NCI-H1694 treated with DMSO at 0.1 percent for 48 hours (cell line): ENCODE data around the gene ZNF738.
"Not testable (repeated sequence)": the region's sequence is repeated elsewhere in the genome, so short reads cannot be mapped to it uniquely, and the experiment has no call there.

Source experiments
- DNase-seq: peaks from one replicate; lab custom pipeline; 2025; lab: John Stamatoyannopoulos, UW

The ZNF738 gene

DNA sequence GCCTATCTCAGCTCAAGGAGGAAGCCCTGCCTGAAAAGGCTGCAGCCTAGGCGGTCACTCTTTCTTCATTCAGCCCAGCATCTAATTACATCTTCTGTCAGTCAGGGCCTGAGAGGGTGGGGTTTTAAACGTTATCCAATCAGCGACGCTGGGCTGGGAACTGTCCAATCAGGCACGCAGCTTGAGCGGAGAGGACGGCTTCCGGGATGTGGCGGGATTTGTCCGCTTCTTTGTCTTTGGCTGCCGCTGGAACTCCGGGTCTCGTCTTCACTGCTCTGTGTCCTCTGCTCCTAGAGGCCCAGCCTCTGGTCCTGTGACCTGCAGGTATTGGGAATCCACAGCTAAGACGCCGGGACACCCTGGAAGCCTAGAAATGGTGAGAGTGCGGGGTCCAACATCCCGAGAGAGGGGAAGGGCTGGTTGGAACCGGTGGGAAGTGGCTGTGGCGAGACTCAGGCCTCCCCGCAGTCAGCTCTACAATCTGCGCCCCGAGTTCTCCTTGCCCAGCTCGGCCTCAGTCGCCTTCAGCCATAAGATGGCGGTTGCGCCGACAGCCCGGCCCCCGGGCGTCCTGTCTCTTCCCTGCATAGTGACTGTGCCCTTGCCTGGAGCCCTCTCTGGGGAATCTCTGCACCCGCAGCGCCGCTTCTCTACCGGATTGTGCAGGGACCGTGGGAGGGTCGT, at the start of gene ZNF738:
Gene ZNF738 (plus strand): TSS at position 233 of the 684 bp plus-strand sequence. CDS start 141 bp downstream, at position 374.
- DNase-seq: peak; percentile 86

DNA sequence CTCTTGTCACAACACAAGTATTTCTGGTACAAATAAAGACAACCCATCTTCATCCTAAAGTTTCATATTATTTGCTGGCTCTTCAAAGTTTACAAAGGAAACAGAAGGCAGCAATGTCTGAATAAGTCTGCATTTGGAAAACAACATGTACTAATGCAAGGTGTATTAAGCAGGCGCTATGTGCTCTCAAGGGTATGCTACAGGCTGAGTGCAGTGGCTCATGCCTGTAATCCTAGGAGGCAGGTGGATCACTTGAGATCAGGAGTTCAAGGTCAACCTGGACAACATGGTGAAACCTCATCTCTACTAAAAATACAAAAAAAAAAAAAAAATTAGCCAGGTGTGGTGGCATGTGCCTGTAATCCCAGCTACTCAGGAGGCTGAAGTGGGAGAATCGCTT, 46.0 kb upstream of the ZNF738 start:
- DNase-seq: not testable (repeated sequence)

DNA sequence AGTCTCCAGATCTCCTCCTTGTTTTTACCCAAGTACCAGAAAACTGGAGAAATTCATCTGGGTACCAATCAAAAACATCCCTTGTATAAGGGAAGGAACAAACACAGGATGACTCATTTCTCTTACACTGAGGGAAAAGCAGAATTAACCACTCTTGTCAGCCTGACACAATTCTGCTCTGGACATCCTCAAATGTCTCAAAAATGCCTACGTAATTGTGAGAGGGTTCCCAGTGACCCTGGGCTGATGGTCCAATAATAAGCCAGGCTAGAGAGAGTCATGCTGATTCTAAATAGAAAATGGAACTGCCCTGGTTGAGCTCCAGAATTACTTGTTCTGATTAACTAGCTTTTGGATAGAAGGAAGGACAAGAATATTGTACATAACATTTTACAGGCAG, 44.1 kb upstream of the ZNF738 start:
- no peak for DNase-seq

DNA sequence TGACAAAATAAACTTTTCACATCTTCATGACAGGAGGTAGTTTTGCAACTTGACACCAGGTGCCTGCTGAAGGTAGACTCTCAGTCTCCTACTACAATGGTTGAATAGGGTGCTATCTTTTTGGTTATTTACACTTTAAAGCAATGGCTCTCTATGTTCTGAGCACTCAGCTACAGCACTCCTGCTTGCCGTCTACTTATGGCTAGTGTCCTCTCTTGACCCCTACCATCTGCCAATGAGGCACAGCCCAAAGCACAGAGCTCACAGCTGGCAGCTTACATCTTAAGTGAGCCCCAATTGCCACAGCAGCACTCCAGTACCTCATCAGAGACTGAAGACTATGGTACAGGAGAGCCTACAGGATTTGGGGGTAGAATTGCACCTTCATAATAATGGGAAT, 41.0 kb upstream of the ZNF738 start:
- DNase-seq: no peak

DNA sequence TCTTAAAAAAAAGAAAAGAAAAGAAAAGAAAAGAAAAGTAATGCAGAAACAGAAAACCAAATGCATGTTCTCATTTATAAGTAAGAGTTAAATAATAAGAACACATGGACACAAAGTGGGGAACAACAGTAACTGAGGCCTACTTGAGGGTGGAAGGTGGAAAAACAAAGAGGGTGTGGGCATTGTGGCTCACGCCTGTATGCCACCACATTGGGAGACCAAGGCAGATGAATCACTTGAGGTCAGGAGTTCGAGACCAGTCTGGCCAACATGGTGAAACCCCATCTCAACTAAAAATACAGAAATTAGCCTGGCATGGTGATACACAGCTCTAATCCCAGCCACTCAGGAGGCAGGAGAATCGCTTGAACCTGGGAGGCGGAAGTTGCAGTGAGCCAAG, 37.7 kb upstream of the ZNF738 start:
- no peak for DNase-seq

DNA sequence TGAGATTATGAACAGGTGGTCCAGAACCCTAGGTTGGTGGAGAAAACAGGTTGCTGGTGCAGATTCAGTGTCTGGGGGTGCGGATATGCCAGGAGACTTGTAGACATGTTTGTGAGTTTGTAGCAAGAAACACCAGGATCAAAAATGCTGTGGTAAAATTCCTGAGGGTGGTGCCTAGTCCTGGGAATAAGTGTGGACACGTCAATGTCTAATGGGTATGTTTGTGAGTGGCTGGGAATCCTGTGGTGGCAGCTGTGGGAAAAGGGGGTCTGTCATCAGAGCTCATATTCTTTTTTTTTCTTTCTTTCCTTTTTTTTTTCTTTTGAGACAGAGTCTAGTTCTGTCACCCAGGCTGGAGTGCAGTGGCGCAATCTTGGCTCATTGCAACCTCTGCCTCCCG, 36.8 kb upstream of the ZNF738 start:
- DNase-seq: no peak

DNA sequence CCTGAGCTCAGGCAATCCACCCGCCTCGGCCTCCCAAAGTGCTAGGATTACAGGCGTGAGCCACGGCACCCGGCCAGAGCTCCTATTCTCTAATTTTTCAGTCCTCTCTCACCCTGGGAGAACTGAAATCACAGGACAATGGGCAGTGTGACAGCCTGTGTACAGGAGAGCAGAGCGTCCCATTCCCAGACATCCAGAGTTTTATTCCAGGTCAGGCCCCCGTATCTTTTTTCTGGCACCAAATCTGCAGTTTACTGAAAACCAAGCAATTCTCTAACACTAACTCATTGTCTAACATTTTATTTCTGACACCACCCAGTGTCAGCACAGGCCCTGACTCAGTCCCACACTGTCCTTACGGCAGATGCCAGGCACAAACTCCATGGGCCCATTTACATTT, 36.3 kb upstream of the ZNF738 start:
- DNase-seq: no peak

DNA sequence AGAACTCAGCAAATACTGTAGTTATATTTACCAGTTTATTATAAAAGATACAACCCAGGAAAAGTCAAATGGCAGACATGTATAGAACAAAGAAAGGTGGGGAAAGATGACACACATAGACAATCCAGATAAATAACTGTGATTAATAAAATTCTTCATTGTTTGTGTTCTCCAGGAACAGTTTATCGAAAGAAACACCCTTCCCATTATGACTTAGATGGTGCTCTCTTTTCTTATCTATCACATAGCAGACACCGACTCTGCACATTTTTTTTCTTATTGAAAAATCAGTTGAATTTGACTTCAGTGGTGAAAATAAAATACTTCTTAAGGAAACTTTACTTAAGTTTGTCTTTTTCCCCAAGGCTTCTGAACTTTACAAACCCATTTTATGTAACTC, 35.8 kb upstream of the ZNF738 start:
- DNase-seq: no peak

DNA sequence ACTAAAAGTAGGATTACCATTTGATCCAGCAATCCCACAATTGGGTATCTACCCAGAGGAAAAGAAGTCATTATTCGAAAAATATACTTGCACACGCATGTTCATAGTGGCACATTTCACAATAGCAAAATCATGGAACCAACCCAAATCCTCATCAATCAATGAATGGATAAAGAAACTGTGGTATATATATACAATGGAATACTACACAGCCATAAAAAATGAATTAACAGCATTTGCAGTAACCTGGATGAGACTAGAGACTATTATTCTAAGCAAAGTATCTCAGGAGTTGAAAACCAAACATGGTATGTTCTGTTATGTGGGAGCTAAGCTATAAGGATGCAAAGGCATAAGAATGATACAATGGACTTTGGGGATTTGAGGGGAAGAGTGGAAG, 32.6 kb upstream of the ZNF738 start:
- DNase-seq: no peak

DNA sequence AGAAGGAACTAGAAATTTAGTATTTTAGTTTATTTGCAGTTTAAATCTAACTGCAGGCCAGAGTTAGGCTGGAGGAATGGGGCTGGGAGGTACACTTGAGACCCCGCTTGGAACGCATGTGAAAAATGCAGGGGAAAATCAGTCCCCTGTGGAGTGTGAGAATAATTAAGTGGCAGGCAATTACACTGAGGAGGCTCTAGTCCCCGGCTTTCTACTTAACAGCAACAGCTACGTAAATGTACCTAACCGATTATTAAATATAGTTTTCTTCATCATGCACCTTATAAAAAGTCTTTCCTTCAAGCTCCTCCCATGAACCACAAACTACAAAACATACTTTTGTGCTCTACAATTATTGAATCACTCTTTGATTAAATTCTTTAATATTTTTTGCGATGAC, 30.4 kb upstream of the ZNF738 start:
- no peak for DNase-seq

DNA sequence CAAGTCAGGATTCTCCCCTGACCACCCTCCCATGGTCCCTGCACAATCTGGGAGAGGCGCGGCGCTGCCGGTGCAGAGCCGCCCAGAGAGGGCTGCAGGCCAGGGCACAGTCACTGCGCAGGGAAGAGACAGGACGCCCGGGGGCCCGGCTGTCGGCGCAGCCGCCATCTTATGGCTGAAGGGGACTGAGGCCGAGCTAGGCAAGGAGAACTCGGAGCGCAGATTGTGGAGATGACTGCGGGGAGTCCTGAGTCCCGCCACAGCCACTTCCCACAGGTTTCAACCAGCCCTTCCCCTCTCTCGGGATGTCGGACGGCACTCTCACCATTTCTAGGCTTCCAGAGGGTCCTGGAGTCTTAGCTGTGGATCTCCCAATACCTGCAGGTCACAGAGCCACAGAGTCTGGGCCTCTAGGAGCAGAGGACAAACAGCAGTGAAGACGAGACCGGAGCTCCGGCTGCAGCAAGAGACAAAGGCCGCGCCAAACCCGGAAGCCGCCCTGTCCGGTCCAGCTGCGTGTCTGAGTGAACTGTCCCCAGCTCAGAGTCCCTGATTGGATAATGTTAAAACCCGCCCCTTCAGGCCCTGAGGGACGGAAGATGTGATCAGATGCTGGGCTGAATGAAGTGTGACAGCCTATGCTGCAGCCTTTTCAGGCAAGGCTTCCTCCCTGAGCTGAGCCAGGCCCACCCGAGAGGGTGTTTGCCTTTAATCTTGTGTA, 29.8 kb upstream of the ZNF738 start, which contains the start of gene ZNF708:
Gene ZNF708 (minus strand): TSS at position 526 of the 721 bp plus-strand sequence. CDS start 198 bp downstream, at position 328.
- DNase-seq: peak; percentile 86

DNA sequence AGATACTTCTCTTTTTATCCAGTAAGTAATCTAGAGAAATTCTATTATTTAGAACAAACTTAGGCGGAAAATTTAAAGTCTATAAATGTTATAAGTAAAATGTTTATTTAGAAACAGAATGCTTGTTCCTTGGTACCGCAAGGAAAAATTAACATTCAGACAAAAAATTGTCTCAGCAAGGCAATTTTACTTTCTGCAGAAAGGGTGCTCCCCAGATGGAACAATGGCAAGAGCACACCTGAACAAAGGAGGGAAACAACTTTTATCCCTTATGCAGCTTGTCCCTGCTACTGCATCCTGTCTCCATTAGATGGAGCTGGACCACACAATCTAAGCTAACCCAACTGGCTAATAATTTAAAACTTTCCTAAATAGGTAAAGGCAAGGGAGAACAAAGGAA, 23.1 kb upstream of the ZNF738 start:
- DNase-seq: no peak

DNA sequence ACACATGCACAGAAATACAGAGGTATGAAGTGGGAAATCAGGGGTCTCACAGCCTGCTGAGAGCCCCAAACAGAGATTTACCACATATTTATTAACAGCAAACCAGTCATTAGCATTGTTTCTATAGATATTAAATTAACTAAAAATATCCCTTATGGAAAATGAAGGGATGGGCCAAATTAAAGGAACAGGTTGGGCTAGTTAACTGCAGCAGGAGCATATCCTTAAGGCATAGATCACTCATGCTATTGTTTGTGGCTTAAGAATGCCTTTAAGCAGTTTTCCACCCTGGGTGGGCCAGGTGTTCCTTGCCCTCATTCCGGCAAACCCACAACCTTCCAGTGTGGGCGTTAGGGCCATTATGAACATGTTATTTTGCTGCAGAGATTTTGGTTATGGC, 14.0 kb upstream of the ZNF738 start:
- not testable (repeated sequence) for DNase-seq

DNA sequence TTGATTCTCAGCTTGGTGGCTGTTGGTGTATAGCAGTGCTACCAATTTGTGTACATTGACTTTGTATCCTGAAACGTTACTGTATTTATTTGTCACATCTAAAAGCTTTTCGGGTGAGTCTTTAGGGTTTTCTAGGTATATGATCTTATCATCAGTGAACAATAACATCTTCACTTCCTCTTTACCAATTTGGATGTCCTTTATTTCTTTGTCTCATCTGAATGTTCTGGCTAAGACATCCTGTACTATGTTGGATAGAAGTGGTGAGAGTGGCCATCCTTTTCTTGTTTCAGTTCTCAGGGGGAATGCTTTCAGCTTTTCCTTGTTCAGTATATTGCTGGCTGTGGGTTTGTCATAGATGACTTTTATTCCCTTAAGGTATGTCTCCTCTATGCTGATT, 6.0 kb upstream of the ZNF738 start:
- DNase-seq: no peak

DNA sequence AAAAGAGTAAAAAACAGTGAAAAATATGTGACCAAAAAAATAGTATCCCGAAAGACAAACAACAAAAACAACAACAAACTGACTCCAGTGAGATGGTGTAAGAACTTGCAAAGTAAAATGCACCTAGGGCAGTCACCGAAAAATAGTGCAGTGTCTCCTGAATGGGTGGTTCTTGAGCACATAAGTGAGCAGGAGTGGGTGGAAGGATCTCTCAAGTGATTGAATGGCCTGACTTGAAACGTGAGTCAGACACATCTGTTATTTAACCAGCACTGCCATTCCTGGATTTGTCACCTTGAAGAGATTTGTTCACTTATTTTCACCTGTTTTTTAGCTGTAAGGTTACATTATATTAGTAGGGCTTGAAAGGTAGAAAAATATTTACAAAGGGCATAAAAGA, 3.5 kb downstream of the ZNF738 start:
- no peak for DNase-seq

DNA sequence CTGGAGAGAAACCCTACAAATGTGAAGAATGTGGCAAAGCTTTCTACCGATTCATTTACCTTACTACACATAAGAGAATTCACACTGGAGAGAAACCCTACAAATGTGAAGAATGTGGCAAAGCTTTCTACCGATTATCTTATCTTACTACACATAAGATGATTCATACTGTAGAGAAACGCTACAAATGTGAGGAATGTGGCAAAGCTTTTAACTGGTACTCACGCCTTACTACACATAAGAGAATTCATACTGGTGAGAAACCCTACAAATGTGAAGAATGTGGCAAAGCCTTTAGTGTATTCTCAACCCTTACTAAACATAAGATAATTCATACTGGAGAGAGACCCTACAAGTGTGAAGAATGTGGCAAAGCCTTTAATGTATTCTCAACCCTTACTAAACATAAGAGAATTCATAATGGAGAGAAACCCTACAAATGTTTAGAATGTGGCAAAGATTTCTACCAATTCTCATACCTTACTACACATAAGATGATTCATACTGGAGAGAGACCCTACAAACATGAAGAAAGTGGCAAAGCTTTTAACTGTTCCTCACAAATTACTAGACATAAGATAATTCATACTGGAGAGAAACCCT, 25.3 kb downstream of the ZNF738 start:
- no peak for DNase-seq

DNA sequence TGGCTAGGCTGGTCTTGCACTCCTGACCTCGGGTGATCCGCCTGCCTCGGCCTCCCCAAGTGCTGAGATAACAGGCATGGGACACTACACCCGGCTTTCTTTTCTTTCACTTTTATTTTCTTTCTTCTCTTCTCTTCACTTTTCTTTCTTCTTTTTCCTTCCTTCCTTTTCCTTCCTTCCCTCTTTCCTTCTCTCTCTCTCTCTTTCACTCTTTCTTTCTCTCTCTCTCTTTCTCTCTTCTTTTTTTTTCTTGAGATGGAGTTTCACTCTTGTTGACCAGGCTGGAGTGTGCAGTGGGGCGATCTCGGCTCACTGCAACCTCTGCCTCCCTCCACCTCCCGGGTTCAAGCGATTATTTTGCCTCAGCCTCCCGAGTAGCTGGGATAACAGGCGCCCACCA, 37.3 kb downstream of the ZNF738 start:
- no peak for DNase-seq

DNA sequence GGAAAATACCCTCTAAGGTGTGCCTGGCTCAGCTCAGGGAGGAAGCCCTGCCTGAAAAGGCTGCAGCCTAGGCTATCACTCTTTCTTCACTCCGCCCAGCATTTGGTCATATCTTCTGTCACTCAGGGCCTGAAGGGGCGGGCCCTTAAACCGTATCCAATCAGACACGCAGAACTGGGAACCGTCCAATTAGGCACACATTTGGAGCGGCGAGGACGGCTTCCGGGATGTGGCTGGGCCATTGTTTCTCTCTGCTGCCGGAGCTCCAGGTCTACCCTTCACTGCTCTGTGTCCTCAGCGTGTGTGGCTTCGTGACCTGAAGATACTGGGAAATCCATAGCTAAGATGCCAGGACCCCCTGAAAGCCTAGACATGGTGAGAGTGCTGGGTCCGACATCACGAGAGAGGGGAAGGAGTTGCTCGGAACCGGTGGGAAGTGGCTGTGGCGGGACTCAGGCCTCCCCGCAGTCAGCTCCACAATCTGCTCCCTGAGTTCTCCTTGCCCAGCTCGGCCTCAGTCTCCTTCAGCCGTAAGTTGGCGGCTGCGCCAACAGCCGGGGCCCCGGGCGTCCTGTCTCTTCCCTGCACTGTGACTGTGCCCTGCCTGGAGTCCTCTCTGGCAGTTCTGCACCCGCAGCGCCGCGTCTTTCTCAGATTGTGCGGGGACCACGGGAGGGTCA, 38.2 kb downstream of the ZNF738 start, which contains the start of gene ZNF493:
Gene ZNF493 (plus strand): TSS at position 241 of the 680 bp plus-strand sequence. CDS start 105 bp downstream, at position 346.
- peak; percentile 88 for DNase-seq

DNA sequence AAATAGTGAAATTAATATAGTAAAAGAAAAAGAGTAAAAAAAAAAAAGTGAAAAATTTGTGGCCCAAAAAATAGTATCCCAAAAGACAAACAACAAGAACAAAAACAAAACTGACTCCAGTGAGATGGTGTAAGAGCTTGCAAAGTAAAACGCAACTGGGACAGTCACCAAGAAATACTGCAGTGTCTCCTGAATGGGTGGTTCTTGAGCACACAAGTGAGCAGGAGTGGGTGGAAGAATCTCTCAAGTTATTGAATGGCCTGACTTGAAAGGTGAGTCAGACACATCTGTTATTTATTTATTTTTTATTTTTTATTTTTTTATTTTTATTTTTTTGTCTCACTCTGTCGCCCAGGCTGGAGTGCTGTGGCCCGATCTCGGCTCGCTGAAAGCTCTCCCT, 40.1 kb downstream of the ZNF738 start:
- DNase-seq: no peak

DNA sequence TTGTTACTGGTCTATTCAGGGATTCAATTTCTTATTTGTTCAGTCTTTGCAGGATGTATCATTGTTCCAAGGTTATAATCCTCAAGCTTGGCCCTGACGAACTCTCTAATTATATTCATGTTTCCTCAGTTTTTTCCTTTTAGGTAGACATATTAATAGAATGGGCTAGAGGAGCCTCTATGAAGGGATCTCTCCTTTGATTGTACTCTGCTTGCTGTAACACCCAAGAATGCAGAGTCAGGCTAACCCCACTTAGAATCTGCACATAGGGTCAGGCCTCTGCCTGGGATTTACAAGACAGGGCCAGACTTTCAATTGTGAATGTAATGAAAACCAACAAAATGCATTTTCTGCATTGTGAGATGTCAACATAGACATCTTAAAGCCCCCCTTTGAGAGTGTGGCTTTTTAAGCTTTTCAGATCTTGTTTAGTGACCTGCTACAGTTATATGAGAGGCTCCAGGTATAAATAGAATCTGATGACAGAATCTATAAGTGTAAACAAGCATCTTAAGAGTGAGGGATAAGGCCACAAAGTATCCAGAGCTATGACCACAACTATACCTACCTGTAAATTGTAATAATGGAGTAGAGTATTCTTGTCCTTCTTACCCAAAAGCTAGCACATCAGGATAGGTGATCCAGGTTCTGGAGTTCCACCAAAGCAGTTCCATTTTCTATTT, 43.6 kb downstream of the ZNF738 start:
- DNase-seq: no peak

DNA sequence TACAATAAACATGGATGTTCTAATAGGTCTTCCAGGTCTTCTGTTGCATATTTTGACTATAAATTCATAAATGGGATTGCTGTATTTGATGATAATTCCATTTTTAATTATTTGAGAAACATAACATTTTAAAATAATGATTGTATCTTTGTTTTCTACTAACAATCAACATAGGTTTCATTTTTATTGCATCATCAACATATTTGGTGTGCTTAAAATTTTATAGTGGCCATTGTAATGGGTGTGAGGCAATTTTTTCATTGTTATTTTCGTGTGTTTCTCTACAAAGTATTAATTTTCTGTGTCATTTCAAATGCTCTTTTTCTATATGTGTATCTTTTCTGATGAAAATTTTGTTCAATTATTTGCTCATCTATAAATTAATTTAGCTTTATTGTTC, 51.4 kb downstream of the ZNF738 start:
- DNase-seq: no peak

DNA sequence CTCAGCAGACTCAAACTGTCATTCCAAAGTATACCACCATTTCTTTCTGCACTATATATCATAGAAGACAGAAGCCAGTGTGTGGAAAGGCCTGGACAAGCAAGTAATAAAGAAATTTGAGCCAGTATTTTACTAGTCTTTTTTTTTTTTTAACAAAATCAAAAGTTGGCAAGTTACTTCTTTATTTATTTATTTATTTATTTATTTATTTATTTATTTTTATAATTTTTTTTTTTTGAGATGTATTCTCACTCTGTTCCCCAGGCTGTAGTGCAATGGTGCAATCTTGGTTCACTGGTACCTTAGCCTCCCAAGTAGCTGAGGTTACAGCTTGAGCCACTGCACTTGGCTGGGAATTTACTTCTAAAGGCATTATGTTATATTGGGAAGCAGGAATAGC, 63.4 kb downstream of the ZNF738 start:
- DNase-seq: no peak
